Left lung (tissue), 10 donors: ENCODE results near the gene SIRT4. TPM values are rescaled to one million over a fixed set of nuclear protein-coding genes. Genes with fewer than 3 reads are reported as not detected.

Experiments
- ATAC-seq: fragments of 200-7000 bp; cut with Tn5 transposase; one replicate; pipeline ENCODE4 v1.9.1; 2020; ENCODE audit warnings: moderate library complexity
- DNase-seq, 4 donors: peaks; one replicate each; pipeline ENCODE4 v3.0.0-alpha.2; 2013 to 2020
- H3K27ac ChIP-seq, 2 donors: fragments of 200-600 bp; sonication (generic) in 1 of 2; one replicate each; pipeline versions ENCODE4 v1.5.0 to v1.8.0; 2020 to 2021
- H3K27me3 ChIP-seq, 2 donors: fragments of 200-600 bp; sonication (generic) in 1 of 2; one replicate each; pipeline versions ENCODE4 v1.5.0 to v1.8.0; 2020 to 2021
- H3K36me3 ChIP-seq, 2 donors: fragments of 200-600 bp; sonication (generic) in 1 of 2; one replicate each; pipeline versions ENCODE4 v1.5.0 to v1.8.0; 2020 to 2021
- H3K4me1 ChIP-seq, 2 donors: fragments of 200-600 bp; one replicate each; pipeline ENCODE4 v1.8.0; 2021
- H3K4me3 ChIP-seq, 2 donors: fragments of 200-600 bp; sonication (generic) in 1 of 2; one replicate each; pipeline versions ENCODE4 v1.5.0 to v1.8.0; 2020 to 2021; ENCODE audit warnings: mild to moderate bottlenecking in 1 of 2
- H3K9me3 ChIP-seq, 2 donors: fragments of 200-600 bp; sonication (generic) in 1 of 2; one replicate each; pipeline versions ENCODE4 v1.5.0 to v1.8.0; 2020 to 2021
- intact Hi-C, 2 donors: fragments of 100-400 bp; cut with DNase I; formaldehyde crosslinking; loops; one replicate each; pipeline versions ENCODE4 v1.11.2 to v1.14.2; 2022
- polyA plus RNA-seq, 6 donors: library from polyadenylated mRNA; unstranded; fragments of 120-200 nt; gene quantifications; one replicate each; pipeline ENCODE4 v1.2.1, GENCODE V29; 2013; ENCODE audit not compliant: insufficient read length in 6 of 6
- total RNA-seq, 2 donors: library from RNA; stranded (reverse); fragmentation: NEBNext Ultra II Directional; extraction: Animal tissue kit (Norgen Biotek cat#: 25700); gene quantifications; one replicate each; pipeline ENCODE4 v1.2.1, GENCODE V29; 2021
- TF ChIP-seq, protein P1 (sequence below), 2 donors: fragments of 200-600 bp; sonication (generic) in 1 of 2; IDR thresholded peaks; one replicate each; pipeline versions ENCODE4 v1.5.0 to v1.8.0; 2021; ENCODE audit warnings: antibody characterized with exemption in 2 of 2
- donor health status: DM: no; HTN: yes; CAD: no.
- donor health status: DM: no; HTN: no; CAD: no.

The SIRT4 gene
- total and polyA plus RNA-seq, 8 donors = 1.7 to 3.8 (median 2.8) TPM

- DNase-seq = no peak
- intact Hi-C loops = no loop called here
- TF ChIP-seq, protein P1, sequence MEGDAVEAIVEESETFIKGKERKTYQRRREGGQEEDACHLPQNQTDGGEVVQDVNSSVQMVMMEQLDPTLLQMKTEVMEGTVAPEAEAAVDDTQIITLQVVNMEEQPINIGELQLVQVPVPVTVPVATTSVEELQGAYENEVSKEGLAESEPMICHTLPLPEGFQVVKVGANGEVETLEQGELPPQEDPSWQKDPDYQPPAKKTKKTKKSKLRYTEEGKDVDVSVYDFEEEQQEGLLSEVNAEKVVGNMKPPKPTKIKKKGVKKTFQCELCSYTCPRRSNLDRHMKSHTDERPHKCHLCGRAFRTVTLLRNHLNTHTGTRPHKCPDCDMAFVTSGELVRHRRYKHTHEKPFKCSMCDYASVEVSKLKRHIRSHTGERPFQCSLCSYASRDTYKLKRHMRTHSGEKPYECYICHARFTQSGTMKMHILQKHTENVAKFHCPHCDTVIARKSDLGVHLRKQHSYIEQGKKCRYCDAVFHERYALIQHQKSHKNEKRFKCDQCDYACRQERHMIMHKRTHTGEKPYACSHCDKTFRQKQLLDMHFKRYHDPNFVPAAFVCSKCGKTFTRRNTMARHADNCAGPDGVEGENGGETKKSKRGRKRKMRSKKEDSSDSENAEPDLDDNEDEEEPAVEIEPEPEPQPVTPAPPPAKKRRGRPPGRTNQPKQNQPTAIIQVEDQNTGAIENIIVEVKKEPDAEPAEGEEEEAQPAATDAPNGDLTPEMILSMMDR (IDR thresholded peaks at IDR 0.05) = no peak
- Histone ChIP-seq H3K27me3 (no peaks in the 10 kb centered on the region), H3K36me3 (peaks cover 0 to 12% of the 10 kb centered on the region in 2 donors), H3K4me1 (peaks cover 37 to 100% of the 10 kb centered on the region in 2 donors), H3K9me3 (no peaks in the 10 kb centered on the region), H3K27ac (peak overlapping the region; percentile 81 to 91), H3K4me3 (no peak overlapping the region)
- ATAC-seq = no peak
Observed at GRCh38 chr12:120258323-120258896, 43.7 kb upstream of the SIRT4 start.

DNA sequence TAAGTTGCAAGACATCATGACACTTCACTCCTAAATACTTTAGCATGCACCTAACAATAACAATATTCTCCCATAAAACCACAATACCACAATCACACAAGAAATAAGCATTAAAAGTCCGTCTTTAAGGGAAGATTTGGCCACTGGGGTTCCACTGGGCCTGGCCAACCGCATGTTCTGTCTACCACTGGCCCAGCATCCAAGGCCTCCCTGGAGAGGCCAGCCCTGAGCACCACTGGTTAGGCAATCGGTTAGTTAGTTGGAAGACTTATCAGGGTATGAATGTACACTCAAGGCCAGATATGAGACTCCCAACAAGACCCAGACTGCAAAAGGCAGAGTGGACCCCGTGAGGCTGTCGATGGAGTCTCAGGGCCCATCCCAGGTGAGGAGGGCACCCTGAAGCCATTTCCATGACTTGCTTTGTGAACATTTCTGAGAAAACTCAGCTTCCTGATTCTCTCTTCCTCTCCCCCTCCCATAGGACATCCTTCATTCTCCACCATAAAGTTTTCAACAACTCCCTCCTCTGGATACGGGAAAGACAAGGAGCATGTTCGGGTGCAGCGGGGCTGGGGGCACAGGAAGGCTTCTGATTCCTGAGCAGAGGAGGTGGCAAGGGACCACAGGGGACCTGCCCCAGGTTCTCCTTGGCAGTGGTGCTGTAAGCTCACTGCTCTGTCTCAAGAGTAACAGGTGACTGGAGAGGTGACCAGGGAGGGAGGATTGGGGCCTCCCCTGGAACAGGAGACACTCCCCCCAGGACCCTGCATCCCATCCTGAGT, 42.5 kb upstream of the SIRT4 start:
- TF ChIP-seq, protein P1 (IDR thresholded peaks at IDR 0.05) = no peak
- H3K9me3 ChIP-seq = no peaks in the 10 kb centered on the region
- intact Hi-C loops = no loop called here
- H3K4me3 ChIP-seq = no peak overlapping the region
- peaks cover 47 to 100% of the 10 kb centered on the region in 2 donors for H3K4me1 ChIP-seq
- H3K27ac ChIP-seq = peak overlapping the region in 1 of 2 donors; percentile 91
- DNase-seq = no peak
- H3K27me3 ChIP-seq = no peaks in the 10 kb centered on the region
- ATAC-seq = no peak
- H3K36me3 ChIP-seq = peaks cover 0 to 12% of the 10 kb centered on the region in 2 donors

- H3K4me1 ChIP-seq = peaks cover 47 to 95% of the 10 kb centered on the region in 2 donors
Observed at GRCh38 chr12:120260607-120261006, 41.5 kb upstream of the SIRT4 start.

DNA sequence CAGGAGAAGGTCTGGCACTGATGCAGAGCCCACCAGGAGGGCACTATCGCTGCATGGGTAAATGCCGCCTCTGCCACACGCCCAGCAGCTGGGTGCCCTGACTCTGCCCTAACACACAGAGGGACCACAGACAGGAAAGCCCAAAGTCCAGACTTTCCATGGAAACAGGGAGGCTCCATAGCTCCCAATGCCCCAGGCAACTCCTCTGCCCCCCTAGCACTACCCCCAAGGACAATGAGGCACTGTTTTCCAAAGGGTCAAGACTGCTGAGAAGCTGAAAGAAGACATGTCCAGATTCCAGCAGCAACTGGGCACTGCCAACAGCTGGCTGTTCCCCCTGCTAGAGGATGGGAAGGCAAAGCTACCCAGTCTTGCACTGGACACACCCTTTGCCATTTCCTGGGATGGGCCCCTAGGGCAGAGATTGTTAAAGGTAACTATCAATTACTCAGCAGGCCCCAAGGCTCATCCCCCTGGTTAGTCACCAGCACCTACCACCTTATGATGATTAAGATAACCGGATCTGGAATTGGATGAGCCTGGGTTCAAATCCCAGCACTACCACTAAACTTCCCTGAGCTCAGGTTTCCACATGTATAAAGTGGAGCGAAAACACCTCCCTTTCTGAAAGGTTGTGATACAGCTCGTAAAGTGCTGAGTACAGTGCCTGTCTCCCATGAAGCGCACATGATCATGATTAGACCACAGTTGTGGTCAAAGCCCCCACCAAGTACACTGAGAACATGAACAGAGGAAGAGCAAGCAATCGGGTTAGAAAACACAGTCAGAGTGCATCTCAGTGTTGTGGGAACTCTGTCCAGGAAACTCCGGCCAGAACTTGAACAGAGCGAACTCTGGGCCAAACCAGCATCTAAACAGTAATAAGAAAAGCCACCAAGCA, 39.9 kb upstream of the SIRT4 start:
- Histone ChIP-seq H3K27me3 (no peaks in the 10 kb centered on the region), H3K9me3 (no peaks in the 10 kb centered on the region), H3K27ac (peak overlapping the region; percentile 84 to 91), H3K4me3 (peak overlapping the region in 1 of 2 donors; percentile 80), H3K36me3 (no peaks in the 10 kb centered on the region), H3K4me1 (peaks cover 42 to 88% of the 10 kb centered on the region in 2 donors)
- ATAC-seq (no peak), DNase-seq (no peak)
- TF ChIP-seq, protein P1 (IDR thresholded peaks at IDR 0.05) = no peak
- intact Hi-C loops = no loop called here

More at GRCh38 chr12:120260607-120261006, 41.5 kb upstream of the SIRT4 start:
- H3K4me3 ChIP-seq = no peak overlapping the region
- TF ChIP-seq, protein P1 (IDR thresholded peaks at IDR 0.05) = no peak
- no peaks in the 10 kb centered on the region for H3K9me3 ChIP-seq
- H3K27ac ChIP-seq = peak overlapping the region in 1 of 2 donors; percentile 91
- peaks cover 0 to 4% of the 10 kb centered on the region in 2 donors for H3K36me3 ChIP-seq
- DNase-seq (no peak), ATAC-seq (no peak)
- H3K27me3 ChIP-seq = no peaks in the 10 kb centered on the region
- intact Hi-C loops = no loop called here
